HCT116 (cell line): Measurements from ENCODE around the gene RELA. TPM values are rescaled to one million over a fixed set of nuclear protein-coding genes. Genes with fewer than 3 reads are reported as not detected.
A peak's percentile ranks its signal among the peaks of the same experiment; 100 is the strongest.

Source experiments
- ATAC-seq: fragments of 200-7000 bp; cut with Tn5 transposase; 2 replicates; pipeline ENCODE4 v1.9.1; 2020; ENCODE audit warnings: mild to moderate bottlenecking, moderate library complexity
- BruUV-seq: library from RNA; stranded (reverse); fragments of 400-500 nt; replicated peaks from 2 replicates; lab custom pipeline; 2021; lab: Mats Ljungman, UMichigan
- CTCF ChIA-PET: fragments of 300-600 bp; sonication (Branson Sonifier 250); formaldehyde crosslinking; loops from one replicate; lab custom pipeline; 2021; ENCODE audit warnings: antibody characterized with exemption; lab: Charles Lee
- POLR2A ChIA-PET: fragments of 300-600, 350-600 bp; sonication (Branson Sonifier 250); formaldehyde crosslinking; loops from one replicate; lab custom pipeline; 2021; ENCODE audit warnings: antibody characterized with exemption; lab: Charles Lee
- RAD21 ChIA-PET, 2 experiments: fragments of 300-600 bp; sonication (Branson Sonifier 250); formaldehyde crosslinking; loops; one replicate each; lab custom pipeline; 2023; ENCODE audit warnings: low total read pairs in 2 of 2; ENCODE audit not compliant: uncharacterized antibody in 2 of 2, unreplicated experiment in 2 of 2, low non-redundant PET in 1 of 2; lab: Charles Lee
- DNase-seq: peaks from one replicate; pipeline ENCODE4 v3.0.0-alpha.2; 2010; ENCODE audit warnings: low read depth, low spot score
- H2AFZ ChIP-seq: fragments of 200-600 bp; shearing (Covaris generic), sonication (generic); 2 replicates; pipeline ENCODE4 v1.6.1; 2017; ENCODE audit warnings: low read depth, mixed run types, mixed read lengths, antibody characterized with exemption, low read length; ENCODE audit not compliant: poor library complexity, severe bottlenecking
- H3K27ac ChIP-seq: 2 replicates; pipeline ENCODE4 v1.5.1; 2012; ENCODE audit warnings: low read depth, low read length
- H3K27me3 ChIP-seq: fragments of 200-600 bp; sonication (generic); 2 replicates; pipeline ENCODE4 v1.6.1; 2016; ENCODE audit warnings: mixed run types, low read length, mixed read lengths; ENCODE audit not compliant: insufficient read depth
- H3K36me3 ChIP-seq, 2 experiments: fragments of 200-500 bp in 1 of 2; fragments of 200-600 bp in 1 of 2; sonication (Bioruptor generic) in 1 of 2; sonication (generic) in 1 of 2; 2 replicates each; pipeline versions ENCODE4 v1.5.1 to v1.6.1; 2014 to 2016; ENCODE audit warnings: low read length in 2 of 2, inconsistent platforms in 1 of 2, mixed read lengths in 1 of 2, mixed run types in 1 of 2; ENCODE audit not compliant: insufficient read depth in 2 of 2, control insufficient read depth in 1 of 2
- H3K4me1 ChIP-seq, 2 experiments: fragments of 200-600 bp in 1 of 2; sonication (generic) in 1 of 2; 2 replicates each; pipeline versions ENCODE4 v1.5.1 to v1.6.1; 2012 to 2017; ENCODE audit warnings: low read length in 2 of 2, inconsistent platforms in 1 of 2, mild to moderate bottlenecking in 1 of 2, mixed read lengths in 1 of 2, mixed run types in 1 of 2, moderate library complexity in 1 of 2; ENCODE audit not compliant: insufficient read depth in 2 of 2, control insufficient read depth in 1 of 2
- H3K4me2 ChIP-seq: fragments of 200-600 bp; sonication (generic); 2 replicates; pipeline ENCODE4 v1.6.1; 2017; ENCODE audit warnings: mixed run types, low read length, mixed read lengths
- H3K4me3 ChIP-seq, 2 experiments: fragments of 200-600 bp in 1 of 2; sonication (generic) in 1 of 2; replicated peaks in 1 of 2; 2 replicates each; pipeline ENCODE4 v1.5.1; 2011 to 2016; ENCODE audit warnings: low read length in 2 of 2, control low read depth in 1 of 2, low read depth in 1 of 2, mild to moderate bottlenecking in 1 of 2, mixed read lengths in 1 of 2, mixed run types in 1 of 2
- H3K79me2 ChIP-seq: fragments of 200-600 bp; sonication (generic); 2 replicates; pipeline ENCODE4 v1.6.1; 2017; ENCODE audit warnings: mild to moderate bottlenecking, mixed run types, low read length, moderate library complexity, mixed read lengths; ENCODE audit not compliant: insufficient read depth
- H3K9ac ChIP-seq: fragments of 200-600 bp; sonication (generic); 2 replicates; pipeline ENCODE4 v1.6.1; 2016; ENCODE audit warnings: low read length, mixed read lengths
- H3K9me2 ChIP-seq: fragments of 200-600 bp; sonication (generic), shearing (Covaris generic); 2 replicates; pipeline ENCODE4 v1.6.1; 2017; ENCODE audit warnings: mixed run types, mild to moderate bottlenecking, moderate library complexity; ENCODE audit not compliant: insufficient read depth
- H3K9me3 ChIP-seq, 2 experiments: fragments of 200-500 bp in 1 of 2; fragments of 200-600 bp in 1 of 2; sonication (Bioruptor generic) in 1 of 2; sonication (generic) in 1 of 2; 2 replicates each; pipeline ENCODE4 v1.6.1; 2014 to 2017; ENCODE audit warnings: low read length in 2 of 2, mixed read lengths in 2 of 2, inconsistent platforms in 1 of 2, low read depth in 1 of 2, mild to moderate bottlenecking in 1 of 2, mixed run types in 1 of 2, moderate library complexity in 1 of 2; ENCODE audit not compliant: control insufficient read depth in 1 of 2, insufficient read depth in 1 of 2
- H4K20me1 ChIP-seq: fragments of 200-600 bp; sonication (generic), shearing (Covaris generic); 2 replicates; pipeline ENCODE4 v1.6.1; 2017; ENCODE audit warnings: mixed run types, mild to moderate bottlenecking, moderate library complexity; ENCODE audit not compliant: insufficient read depth
- EGR1 ChIP-seq: IDR thresholded peaks from 2 replicates; pipeline ENCODE4 v1.6.1; 2012; ENCODE audit warnings: low read depth
- POLR2AphosphoS5 ChIP-seq: IDR thresholded peaks from 2 replicates; pipeline ENCODE4 v1.6.1; 2011; ENCODE audit warnings: mild to moderate bottlenecking, low read depth, low read length, moderate library complexity
- TCF7L2 ChIP-seq: IDR thresholded peaks from 2 replicates; pipeline ENCODE4 v1.7.0; 2011; ENCODE audit warnings: borderline replicate concordance, inconsistent platforms; ENCODE audit not compliant: insufficient read depth, insufficient read length; ENCODE audit errors: extremely low read depth
- YY1 ChIP-seq: IDR thresholded peaks from 2 replicates; pipeline ENCODE4 v1.6.1; 2011; ENCODE audit warnings: low read length, low read depth, moderate library complexity, mild to moderate bottlenecking; ENCODE audit not compliant: insufficient replicate concordance; ENCODE audit errors: extremely low read depth
- intact Hi-C: fragments of 100-400 bp; cut with micrococcal nuclease; formaldehyde crosslinking; loops from 2 replicates; pipeline ENCODE4 v1.10.0; 2022
- total RNA-seq: library from RNA; stranded (reverse); gene quantifications from one replicate; pipeline ENCODE4 v1.2.1, GENCODE V29; 2021; ENCODE audit not compliant: unreplicated experiment
- TF ChIP-seq, protein P1 (sequence below): IDR thresholded peaks from 2 replicates; pipeline ENCODE4 v1.6.1; 2011; ENCODE audit warnings: mild to moderate bottlenecking, low read length, moderate library complexity; ENCODE audit not compliant: insufficient replicate concordance; ENCODE audit errors: extremely low read depth

The RELA gene
- total RNA-seq, 1 experiment from 2014 or later: 78.5 TPM

DNA sequence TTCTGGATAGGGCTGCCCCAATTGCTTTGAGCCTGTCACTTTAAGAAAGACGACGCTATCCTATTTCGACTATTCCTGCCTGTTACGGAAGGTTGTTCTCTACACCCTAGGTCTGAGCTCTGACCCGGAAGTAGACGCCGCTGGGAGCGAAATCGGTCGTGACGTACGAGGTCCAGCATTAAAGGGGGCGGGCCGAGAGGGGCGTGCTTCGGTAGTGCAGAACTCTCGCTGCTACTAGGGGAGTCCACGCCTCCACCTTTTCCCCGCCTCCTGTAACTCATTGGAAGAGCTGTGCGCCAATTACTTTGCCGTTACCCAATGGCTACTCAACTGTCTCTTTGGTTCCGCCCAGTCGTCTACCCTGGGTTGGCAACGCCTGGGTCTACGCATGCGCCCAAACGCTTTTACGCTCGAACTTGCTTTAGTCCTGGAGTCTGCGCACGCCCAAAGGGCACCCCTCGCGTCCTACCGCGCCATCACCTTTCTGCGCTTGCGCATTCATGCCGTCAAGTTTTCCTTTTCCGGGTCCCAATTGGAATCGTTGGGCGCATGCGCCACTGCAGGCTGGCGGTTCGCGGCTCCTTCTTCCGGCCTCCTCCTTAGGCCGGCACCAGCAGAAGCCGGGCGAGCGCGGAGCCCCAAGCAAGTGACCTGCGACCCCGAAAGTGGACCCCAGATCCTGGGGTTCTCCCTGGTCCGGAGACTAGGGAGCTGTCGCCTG, 47.3 kb downstream of the RELA start, which contains the start of gene PCNX3:
TSS of gene PCNX3 (plus strand) at position 548 of the 721 bp plus-strand sequence. CDS start 536 bp downstream, outside the sequence.
- intact Hi-C loops: loop anchor here (1.0 to 2.0 kb wide), 2 partner anchors 39 to 244 kb away; partner anchors contain the start of gene EHBP1L1

More for the DNA sequence above, 47.3 kb downstream of the RELA start, which contains the start of gene PCNX3:
- TF ChIP-seq, protein P1, sequence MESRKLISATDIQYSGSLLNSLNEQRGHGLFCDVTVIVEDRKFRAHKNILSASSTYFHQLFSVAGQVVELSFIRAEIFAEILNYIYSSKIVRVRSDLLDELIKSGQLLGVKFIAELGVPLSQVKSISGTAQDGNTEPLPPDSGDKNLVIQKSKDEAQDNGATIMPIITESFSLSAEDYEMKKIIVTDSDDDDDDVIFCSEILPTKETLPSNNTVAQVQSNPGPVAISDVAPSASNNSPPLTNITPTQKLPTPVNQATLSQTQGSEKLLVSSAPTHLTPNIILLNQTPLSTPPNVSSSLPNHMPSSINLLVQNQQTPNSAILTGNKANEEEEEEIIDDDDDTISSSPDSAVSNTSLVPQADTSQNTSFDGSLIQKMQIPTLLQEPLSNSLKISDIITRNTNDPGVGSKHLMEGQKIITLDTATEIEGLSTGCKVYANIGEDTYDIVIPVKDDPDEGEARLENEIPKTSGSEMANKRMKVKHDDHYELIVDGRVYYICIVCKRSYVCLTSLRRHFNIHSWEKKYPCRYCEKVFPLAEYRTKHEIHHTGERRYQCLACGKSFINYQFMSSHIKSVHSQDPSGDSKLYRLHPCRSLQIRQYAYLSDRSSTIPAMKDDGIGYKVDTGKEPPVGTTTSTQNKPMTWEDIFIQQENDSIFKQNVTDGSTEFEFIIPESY: peak; percentile 24
- TF ChIP-seq EGR1 (no peak), TCF7L2 (no peak), POLR2AphosphoS5 (peak; percentile 34), YY1 (peak; percentile 83)
- POLR2A ChIA-PET: interaction anchor here (0.6 to 1.8 kb wide), 22 partner anchors 9 to 277 kb away, joined by 3 to 11 read pairs (median 5); partner anchors contain the start of genes CCDC85B, CFL1, EHBP1L1 and MUS81
- Histone ChIP-seq H3K4me1 (peaks cover 10 to 43% of the 10 kb centered on the region in 2 experiments), H2AFZ (no peak within 1 kb of the TSS), H3K4me2 (peak within 1 kb of the TSS; percentile 90), H3K79me2 (peaks cover 75% of the 10 kb centered on the region), H3K36me3 (peaks cover 19 to 26% of the 10 kb centered on the region in 2 experiments; a peak in 3 of 4 replicates), H4K20me1 (no peaks in the 10 kb centered on the region), H3K9me3 (no peaks in the 10 kb centered on the region), H3K9me2 (no peaks in the 10 kb centered on the region), H3K4me3 (peak within 1 kb of the TSS; percentile 86 to 98), H3K9ac (peak within 1 kb of the TSS; percentile 85), H3K27me3 (no peaks in the 10 kb centered on the region), H3K27ac (peak within 1 kb of the TSS; percentile 86)
- CTCF ChIA-PET: interaction anchor here (1.0 to 1.5 kb wide), 11 partner anchors 11 to 269 kb away, joined by 3 to 15 read pairs (median 4); partner anchors contain the start of genes EHBP1L1, FAM89B, MUS81 and SIPA1
- peak; percentile 86 for ATAC-seq
- peak; percentile 100 for DNase-seq
- RAD21 ChIA-PET: interaction anchor here (0.6 to 1.2 kb wide), 2 partner anchors 97 to 244 kb away, joined by 3 read pairs; partner anchors contain the start of gene KAT5 (in 1 of the 2)
- BruUV-seq: no TSS peak
